ENCODE results near the gene FRY. TPM values are rescaled to one million over a fixed set of nuclear protein-coding genes. Genes with fewer than 3 reads are reported as not detected.

Gene FRY
- total and polyA plus RNA-seq, 2 of the 13 experiments (the other 11 are each of a cell fraction or from before 2014, with no cell fraction given), result 8.2 to 13.1 TPM

DNA sequence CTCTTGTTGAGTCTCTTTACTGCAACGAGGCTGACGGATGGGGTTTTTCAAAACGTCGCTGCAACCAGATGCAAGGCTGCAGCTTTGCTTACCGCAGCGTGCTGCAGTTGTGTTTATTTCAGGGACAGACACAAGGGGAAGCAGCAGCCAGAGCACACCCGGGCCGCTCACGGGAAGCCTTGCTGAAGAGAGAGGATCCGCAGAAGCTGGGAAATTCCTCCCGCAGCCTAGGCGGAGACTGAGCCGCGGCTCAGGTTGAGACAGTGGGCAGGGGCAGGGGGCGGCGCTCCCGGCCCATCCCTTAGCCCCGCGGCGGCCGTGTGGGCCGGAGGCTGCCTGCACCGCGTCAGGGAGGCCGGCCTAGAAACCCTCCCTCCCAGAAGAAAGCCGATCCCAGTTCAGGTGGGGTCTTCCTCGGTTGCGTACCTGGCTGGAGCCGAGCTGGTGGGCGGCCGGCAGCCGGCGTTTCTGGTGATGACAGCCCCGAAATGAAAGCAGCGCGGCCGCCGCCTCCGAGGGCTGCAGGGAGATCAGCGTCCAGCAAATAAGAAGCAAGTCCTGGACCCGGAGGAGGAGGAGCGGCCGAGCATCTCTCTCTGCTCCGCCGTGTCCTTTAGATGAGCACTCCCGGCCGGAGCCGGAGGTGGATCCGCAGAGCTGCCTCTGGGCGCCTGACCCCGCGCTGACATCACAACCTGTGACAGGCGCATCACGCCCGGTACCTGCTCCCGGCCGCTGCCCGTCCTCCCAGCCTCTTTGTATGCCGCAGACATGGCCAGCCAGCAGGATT lies at the start of gene FRY (continued):
- TF ChIP-seq, protein P1, sequence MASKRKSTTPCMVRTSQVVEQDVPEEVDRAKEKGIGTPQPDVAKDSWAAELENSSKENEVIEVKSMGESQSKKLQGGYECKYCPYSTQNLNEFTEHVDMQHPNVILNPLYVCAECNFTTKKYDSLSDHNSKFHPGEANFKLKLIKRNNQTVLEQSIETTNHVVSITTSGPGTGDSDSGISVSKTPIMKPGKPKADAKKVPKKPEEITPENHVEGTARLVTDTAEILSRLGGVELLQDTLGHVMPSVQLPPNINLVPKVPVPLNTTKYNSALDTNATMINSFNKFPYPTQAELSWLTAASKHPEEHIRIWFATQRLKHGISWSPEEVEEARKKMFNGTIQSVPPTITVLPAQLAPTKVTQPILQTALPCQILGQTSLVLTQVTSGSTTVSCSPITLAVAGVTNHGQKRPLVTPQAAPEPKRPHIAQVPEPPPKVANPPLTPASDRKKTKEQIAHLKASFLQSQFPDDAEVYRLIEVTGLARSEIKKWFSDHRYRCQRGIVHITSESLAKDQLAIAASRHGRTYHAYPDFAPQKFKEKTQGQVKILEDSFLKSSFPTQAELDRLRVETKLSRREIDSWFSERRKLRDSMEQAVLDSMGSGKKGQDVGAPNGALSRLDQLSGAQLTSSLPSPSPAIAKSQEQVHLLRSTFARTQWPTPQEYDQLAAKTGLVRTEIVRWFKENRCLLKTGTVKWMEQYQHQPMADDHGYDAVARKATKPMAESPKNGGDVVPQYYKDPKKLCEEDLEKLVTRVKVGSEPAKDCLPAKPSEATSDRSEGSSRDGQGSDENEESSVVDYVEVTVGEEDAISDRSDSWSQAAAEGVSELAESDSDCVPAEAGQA (IDR thresholded peaks at IDR 0.05; ENCODE audit: low read depth), result peak; percentile 59; the same call in 1 of the 2 replicates
- TF ChIP-seq, protein P1 (CRISPR knock-in tag; IDR thresholded peaks at IDR 0.05; ENCODE audit: borderline replicate concordance), result no peak
- TF ChIP-seq, protein P2, sequence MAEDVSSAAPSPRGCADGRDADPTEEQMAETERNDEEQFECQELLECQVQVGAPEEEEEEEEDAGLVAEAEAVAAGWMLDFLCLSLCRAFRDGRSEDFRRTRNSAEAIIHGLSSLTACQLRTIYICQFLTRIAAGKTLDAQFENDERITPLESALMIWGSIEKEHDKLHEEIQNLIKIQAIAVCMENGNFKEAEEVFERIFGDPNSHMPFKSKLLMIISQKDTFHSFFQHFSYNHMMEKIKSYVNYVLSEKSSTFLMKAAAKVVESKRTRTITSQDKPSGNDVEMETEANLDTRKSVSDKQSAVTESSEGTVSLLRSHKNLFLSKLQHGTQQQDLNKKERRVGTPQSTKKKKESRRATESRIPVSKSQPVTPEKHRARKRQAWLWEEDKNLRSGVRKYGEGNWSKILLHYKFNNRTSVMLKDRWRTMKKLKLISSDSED (CRISPR knock-in tag; IDR thresholded peaks at IDR 0.05), result 0 out of 2 replicates have a peak, but pooled peaks have one; percentile 54
- TF ChIP-seq, protein P3, sequence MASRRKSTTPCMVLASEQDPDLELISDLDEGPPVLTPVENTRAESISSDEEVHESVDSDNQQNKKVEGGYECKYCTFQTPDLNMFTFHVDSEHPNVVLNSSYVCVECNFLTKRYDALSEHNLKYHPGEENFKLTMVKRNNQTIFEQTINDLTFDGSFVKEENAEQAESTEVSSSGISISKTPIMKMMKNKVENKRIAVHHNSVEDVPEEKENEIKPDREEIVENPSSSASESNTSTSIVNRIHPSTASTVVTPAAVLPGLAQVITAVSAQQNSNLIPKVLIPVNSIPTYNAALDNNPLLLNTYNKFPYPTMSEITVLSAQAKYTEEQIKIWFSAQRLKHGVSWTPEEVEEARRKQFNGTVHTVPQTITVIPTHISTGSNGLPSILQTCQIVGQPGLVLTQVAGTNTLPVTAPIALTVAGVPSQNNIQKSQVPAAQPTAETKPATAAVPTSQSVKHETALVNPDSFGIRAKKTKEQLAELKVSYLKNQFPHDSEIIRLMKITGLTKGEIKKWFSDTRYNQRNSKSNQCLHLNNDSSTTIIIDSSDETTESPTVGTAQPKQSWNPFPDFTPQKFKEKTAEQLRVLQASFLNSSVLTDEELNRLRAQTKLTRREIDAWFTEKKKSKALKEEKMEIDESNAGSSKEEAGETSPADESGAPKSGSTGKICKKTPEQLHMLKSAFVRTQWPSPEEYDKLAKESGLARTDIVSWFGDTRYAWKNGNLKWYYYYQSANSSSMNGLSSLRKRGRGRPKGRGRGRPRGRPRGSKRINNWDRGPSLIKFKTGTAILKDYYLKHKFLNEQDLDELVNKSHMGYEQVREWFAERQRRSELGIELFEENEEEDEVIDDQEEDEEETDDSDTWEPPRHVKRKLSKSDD (CRISPR knock-in tag; IDR thresholded peaks at IDR 0.05; ENCODE audit: low read depth), result peak; percentile 58; the same call in 1 of the 2 replicates
- TF ChIP-seq HOXA5 (CRISPR knock-in tag; IDR thresholded peaks at IDR 0.05) (peak; percentile 16; the same call in 1 of the 2 replicates), SALL2 (CRISPR knock-in tag; IDR thresholded peaks at IDR 0.05) (peak; percentile 31; the same call in 1 of the 2 replicates), STAG1 (CRISPR knock-in tag; IDR thresholded peaks at IDR 0.05) (peak; percentile 44), ZNF30 (CRISPR knock-in tag; IDR thresholded peaks at IDR 0.05) (peak; percentile 62; the same call in 1 of the 2 replicates)

All from HepG2 (cell line).